SJSA1 (cell line): ENCODE measurements around the gene RAI14. TPM values are rescaled to one million over a fixed set of nuclear protein-coding genes. Genes with fewer than 3 reads are reported as not detected.
A peak's percentile ranks its signal among the peaks of the same experiment; 100 is the strongest.

Experiments
- DNase-seq, 2 experiments: peaks; one replicate each; pipeline ENCODE4 v3.0.0-alpha.2; 2015 to 2020; ENCODE audit warnings: low spot score in 2 of 2, low read depth in 1 of 2
- H3K27ac ChIP-seq: fragments of 250-450 bp; sonication (Bioruptor Pico); 2 replicates; pipeline ENCODE4 v1.5.1; 2020; ENCODE audit warnings: mild to moderate bottlenecking, moderate library complexity
- H3K27me3 ChIP-seq: fragments of 250-450 bp; sonication (Bioruptor Pico); replicated peaks from 2 replicates; pipeline ENCODE4 v1.5.1; 2020; ENCODE audit warnings: mild to moderate bottlenecking, moderate library complexity
- H3K36me3 ChIP-seq: fragments of 250-450 bp; sonication (Bioruptor Pico); 2 replicates; pipeline ENCODE4 v1.5.1; 2020; ENCODE audit warnings: mild to moderate bottlenecking
- H3K4me1 ChIP-seq: fragments of 250-450 bp; sonication (Bioruptor Pico); replicated peaks from 2 replicates; pipeline ENCODE4 v1.6.1; 2021; ENCODE audit warnings: mild to moderate bottlenecking
- H3K4me3 ChIP-seq: fragments of 250-450 bp; sonication (Bioruptor Pico); 2 replicates; pipeline ENCODE4 v1.5.1; 2020; ENCODE audit warnings: mild to moderate bottlenecking
- H3K9me3 ChIP-seq: fragments of 250-450 bp; sonication (Bioruptor Pico); replicated peaks from 2 replicates; pipeline ENCODE4 v1.5.1; 2020; ENCODE audit warnings: mild to moderate bottlenecking
- total RNA-seq: library from RNA; depleted of rRNA; stranded (reverse); fragments of >200 nt; shearing (Covaris generic); gene quantifications from 2 replicates; pipeline ENCODE4 v1.2.3, GENCODE V29; 2014

The RAI14 gene
- total RNA-seq, 1 experiment from 2014 or later = 30.6 TPM

DNA sequence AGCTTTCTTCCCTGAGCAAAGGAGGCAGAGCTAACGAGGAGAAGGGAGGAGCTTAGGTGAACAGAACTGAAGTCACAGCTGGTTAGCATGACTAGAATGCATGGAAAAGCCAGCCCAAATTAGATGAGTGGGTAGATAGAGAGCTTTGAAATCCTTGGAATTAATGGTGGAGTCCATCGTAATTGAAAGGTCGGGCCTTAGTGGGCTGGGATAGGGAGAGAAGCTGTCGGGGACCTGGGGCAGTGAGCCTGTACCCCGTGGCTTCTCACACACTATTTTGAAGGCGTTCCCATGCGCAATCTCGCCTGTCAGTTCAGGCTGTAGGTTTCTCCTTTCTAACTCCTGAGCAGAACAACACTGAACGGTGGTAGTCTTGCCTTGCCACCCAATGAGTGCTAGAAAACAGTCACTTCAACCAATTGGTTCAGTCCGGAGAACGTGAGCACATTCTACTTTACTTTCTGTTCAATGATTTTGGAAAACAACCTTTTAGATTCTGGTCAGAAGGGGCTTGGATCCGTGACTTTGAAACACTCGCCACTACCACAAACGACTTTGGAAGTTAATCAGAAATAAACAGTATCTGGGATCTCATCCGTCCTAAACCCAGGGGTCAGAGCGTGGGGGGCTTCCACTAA is 655 bp upstream of the RAI14 start:
- 0 out of 2 replicates have a peak, but pooled peaks cover 7% of the 10 kb centered on the region for H3K4me1 ChIP-seq
- peak overlapping the region; percentile 63 for H3K27ac ChIP-seq
- H3K36me3 ChIP-seq = no peaks in the 10 kb centered on the region; the same call in 1 of the 2 replicates
- no peaks in the 10 kb centered on the region for H3K9me3 ChIP-seq
- peak in 1 of 2 experiments; percentile 40 for DNase-seq
- peak overlapping the region; percentile 85 for H3K4me3 ChIP-seq
- H3K27me3 ChIP-seq = no peaks in the 10 kb centered on the region

DNA sequence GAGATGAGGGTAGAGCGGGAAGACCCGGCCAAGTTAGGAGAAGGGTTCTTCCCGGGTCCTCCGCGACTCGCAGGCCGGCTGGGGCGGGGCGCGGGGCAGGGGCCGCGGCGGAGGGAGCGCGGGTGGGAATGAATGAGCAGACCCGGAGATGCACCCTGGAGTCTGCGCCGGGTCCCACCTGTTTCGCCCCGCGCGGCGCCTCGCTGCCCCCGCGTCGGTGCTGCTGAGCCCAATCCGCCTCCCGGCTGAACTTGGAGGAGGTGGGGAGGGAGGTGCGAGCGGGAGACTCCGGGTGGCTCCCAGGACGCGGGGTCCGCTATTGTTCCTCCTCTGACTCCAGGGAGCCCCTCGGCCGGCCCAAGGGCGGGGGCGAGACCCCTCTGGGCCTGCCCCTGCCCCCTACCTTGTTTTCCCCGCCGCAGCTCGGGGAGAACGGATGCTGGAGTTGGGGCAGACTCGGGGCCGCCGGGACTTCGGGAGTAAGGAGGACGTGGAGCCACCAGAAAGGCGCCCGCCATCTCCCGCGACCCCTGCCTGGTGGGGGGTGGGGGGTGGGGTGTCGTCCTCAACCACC is 659 bp downstream of the RAI14 start:
- H3K27ac ChIP-seq = peak overlapping the region; percentile 63
- DNase-seq = peak in 1 of 2 experiments; percentile 9
- no peaks in the 10 kb centered on the region for H3K27me3 ChIP-seq
- H3K36me3 ChIP-seq = no peaks in the 10 kb centered on the region; the same call in 1 of the 2 replicates
- H3K4me1 ChIP-seq = 0 out of 2 replicates have a peak, but pooled peaks cover 7% of the 10 kb centered on the region
- peak overlapping the region; percentile 85 for H3K4me3 ChIP-seq
- H3K9me3 ChIP-seq = no peaks in the 10 kb centered on the region

DNA sequence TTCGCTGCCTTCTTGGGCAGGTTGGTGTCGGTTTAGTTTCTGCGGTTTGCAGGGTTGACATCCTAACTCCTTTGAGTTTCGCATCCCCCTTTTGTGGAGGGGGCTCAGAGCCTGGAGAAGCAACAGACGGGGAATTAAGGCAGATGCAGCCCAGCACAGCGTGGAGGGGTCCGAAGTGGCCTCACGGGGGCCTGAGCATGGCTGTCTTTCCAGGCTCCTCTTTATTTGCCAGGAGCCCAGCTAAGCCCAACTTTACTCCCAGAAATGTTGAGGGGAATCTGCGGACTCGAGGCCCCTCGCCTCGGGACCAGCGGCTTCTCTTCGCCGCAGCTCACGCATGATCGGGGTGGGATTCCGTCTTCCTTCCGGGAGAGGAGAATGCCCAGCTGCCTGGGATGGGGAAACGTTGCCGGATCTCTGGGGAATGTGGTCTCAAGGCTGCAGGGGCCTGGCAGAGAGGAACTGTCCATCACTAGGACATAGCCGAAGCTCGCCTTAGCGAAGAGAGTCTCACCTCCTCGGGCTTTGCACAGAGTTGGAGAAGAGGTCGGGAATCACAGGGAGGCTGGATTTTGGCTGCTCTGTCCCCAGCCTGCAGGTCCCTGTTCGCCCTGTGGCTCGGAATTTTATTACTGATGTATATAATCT is 1.3 kb downstream of the RAI14 start:
- Histone ChIP-seq H3K4me1 (0 out of 2 replicates have a peak, but pooled peaks cover 7% of the 10 kb centered on the region), H3K36me3 (no peaks in the 10 kb centered on the region; the same call in 1 of the 2 replicates), H3K4me3 (peak overlapping the region; percentile 85), H3K9me3 (no peaks in the 10 kb centered on the region), H3K27me3 (no peaks in the 10 kb centered on the region), H3K27ac (peak overlapping the region; percentile 63; the same call in 1 of the 2 replicates)
- peak; percentile 18 to 38 for DNase-seq

DNA sequence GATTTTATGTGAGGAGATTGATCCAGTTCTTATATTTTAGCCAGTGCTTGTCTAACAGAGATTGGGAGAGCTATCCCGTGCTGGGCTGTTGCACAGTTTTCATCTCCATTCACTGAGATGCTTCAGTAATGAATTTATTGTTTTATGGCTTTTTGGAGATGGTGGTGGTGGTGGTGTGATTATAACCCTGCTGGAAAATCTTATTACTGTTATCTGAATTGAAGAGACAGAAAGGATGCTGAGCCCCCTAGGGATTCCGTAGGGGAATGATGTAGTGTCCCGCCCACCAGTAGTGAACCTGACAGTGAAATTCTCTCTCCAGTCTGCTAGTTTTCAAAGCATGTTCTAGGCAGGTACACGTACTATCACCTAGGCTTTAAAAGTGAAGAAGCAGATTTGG is 1.9 kb downstream of the RAI14 start:
- Histone ChIP-seq H3K27me3 (no peaks in the 10 kb centered on the region), H3K36me3 (no peaks in the 10 kb centered on the region; the same call in 1 of the 2 replicates), H3K4me1 (0 out of 2 replicates have a peak, but pooled peaks cover 7% of the 10 kb centered on the region), H3K27ac (no peak overlapping the region), H3K4me3 (peak overlapping the region; percentile 85), H3K9me3 (no peaks in the 10 kb centered on the region)
- DNase-seq = peak in 1 of 2 experiments; percentile 13

DNA sequence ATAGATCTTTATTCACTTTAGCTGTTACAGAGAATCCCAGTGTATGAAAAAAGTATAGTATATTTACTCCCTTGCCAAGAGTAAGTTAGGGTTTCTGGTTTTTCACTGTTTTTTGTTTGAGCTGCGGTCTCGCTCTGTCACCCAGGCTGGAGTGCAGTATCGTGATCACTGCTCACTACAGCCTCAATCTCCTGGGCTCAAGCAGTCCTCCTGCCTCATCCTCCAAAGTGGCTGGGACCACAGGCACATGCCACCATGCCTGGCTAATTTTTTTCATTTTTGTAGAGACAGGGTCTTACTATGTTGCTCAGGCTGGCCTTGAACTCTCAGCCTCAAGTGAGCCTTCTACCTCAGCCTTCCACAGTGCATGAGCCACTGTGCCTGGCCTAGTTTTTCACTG is 3.0 kb downstream of the RAI14 start:
- no peak for DNase-seq
- Histone ChIP-seq H3K4me3 (no peak overlapping the region), H3K27ac (no peak overlapping the region), H3K9me3 (no peaks in the 10 kb centered on the region), H3K4me1 (0 out of 2 replicates have a peak, but pooled peaks cover 7% of the 10 kb centered on the region), H3K36me3 (no peaks in the 10 kb centered on the region; the same call in 1 of the 2 replicates), H3K27me3 (no peaks in the 10 kb centered on the region)

DNA sequence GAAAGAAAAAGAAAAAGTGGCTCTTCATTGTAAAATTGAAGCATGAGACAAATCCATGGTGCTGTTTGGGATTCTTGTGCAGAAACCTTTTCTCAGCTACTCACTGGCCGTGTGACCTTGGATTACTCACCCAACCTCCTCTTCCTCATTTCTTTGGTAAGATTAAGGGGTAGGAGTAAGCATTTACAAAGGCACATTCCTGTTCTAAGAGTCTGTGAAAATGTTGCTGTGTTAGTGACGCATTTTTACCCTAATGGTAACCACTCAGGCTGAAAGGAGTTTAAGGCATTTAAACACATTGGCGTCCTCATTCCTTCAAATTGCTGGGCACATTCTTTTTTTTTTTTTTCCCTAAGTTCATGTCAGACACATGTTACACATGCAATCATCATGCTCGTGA is 4.3 kb downstream of the RAI14 start:
- DNase-seq = no peak
- no peaks in the 10 kb centered on the region; the same call in 1 of the 2 replicates for H3K36me3 ChIP-seq
- H3K4me3 ChIP-seq = no peak overlapping the region
- 0 out of 2 replicates have a peak, but pooled peaks cover 3% of the 10 kb centered on the region for H3K4me1 ChIP-seq
- H3K27ac ChIP-seq = no peak overlapping the region
- no peaks in the 10 kb centered on the region for H3K9me3 ChIP-seq
- H3K27me3 ChIP-seq = no peaks in the 10 kb centered on the region

DNA sequence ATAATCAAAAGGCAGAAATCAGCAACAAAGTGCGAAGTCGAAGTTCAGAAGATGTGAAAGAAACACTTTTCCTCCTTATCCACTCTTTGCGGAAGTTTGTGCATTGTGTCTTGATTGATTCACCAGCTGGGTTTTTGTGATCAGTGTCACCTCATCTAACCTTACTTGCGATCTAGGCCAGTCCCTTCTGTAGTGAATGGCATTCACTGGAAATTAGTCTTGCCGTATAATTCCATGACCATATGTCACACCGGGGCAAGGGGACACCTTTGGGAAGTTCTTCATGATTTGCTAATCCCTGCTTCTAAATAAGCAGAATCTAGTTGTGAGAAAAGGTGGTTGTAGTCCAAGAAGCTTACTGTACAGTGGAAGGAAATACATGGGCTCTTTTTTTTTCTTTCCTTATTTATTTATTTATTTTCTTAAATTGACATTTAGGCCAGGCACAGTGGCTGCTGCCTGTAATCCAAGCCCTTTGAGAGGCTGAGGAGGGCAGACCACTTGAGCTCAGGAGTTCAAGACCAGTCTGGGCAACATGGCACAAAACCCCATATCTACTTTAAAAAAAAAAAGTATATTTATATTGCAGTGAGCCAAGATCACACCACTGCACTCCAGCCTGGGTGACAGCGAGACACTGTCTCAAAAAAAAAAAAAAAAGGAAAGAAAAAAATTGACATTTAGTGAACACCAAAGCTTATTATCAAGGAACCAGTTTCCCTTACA is 7.8 kb downstream of the RAI14 start:
- no peak for DNase-seq
- H3K27ac ChIP-seq = no peak overlapping the region
- H3K27me3 ChIP-seq = no peaks in the 10 kb centered on the region
- H3K9me3 ChIP-seq = no peaks in the 10 kb centered on the region
- H3K4me1 ChIP-seq = no peaks in the 10 kb centered on the region
- H3K4me3 ChIP-seq = no peak overlapping the region
- H3K36me3 ChIP-seq = no peaks in the 10 kb centered on the region

DNA sequence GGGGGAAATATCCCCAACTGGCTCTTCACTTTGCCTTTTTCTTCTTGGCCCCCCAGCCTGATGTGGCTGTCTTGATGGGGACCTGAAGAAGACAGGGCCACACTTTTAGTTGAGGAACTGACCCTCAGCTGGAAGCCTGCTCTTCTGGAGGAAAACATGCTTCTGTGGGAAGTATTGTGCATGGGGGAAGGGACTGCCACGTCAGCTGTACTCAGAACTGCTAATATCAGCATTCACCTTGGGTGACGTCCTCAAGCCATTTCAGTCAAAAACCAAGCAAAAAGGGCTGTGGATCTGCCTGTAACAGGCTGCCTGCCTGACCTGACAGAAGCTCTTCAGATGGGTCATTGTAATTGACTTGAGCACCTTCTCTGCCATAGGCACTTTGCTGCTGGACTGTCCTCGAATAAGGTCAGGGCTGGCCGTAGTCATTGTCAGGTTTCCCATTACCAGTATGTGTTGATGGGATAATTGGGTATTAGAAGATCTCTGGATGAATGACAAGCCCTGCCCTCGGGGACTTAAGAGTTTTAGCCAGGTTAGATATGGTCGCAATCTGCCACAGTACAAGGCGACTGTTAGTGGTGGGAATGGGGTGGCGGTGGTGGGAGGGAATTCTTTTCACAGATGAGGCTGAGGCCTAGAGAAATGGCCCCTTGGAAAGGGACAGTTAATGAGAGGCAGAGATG is 10.4 kb downstream of the RAI14 start:
- H3K27ac ChIP-seq = no peak overlapping the region
- no peaks in the 10 kb centered on the region for H3K36me3 ChIP-seq
- no peaks in the 10 kb centered on the region for H3K9me3 ChIP-seq

DNA sequence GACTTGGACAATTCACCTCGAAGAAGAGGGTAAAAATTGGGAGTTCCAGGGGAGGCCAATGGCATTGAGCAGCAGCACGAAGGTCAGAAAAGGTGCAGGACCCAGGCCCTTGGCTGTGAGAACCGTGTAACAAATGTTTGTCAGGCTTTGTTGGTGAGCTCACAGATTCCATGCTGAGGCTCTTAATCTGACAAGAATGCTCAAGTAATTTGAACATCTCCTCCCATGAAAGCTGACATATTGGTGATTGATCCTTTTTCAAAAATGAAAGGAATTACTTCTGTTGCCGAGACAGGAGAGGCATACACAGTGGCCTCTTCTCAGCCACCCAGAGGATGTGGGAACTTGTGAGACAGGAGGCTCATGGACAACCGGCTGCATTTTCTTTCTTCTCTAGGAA is 11.6 kb downstream of the RAI14 start:
- Histone ChIP-seq H3K36me3 (no peaks in the 10 kb centered on the region), H3K9me3 (no peaks in the 10 kb centered on the region), H3K4me1 (no peaks in the 10 kb centered on the region), H3K27ac (no peak overlapping the region), H3K4me3 (no peak overlapping the region), H3K27me3 (no peaks in the 10 kb centered on the region)
- no peak for DNase-seq

More for the DNA sequence above, 10.4 kb downstream of the RAI14 start:
- Histone ChIP-seq H3K27me3 (no peaks in the 10 kb centered on the region), H3K4me1 (no peaks in the 10 kb centered on the region), H3K4me3 (no peak overlapping the region)
- no peak for DNase-seq

DNA sequence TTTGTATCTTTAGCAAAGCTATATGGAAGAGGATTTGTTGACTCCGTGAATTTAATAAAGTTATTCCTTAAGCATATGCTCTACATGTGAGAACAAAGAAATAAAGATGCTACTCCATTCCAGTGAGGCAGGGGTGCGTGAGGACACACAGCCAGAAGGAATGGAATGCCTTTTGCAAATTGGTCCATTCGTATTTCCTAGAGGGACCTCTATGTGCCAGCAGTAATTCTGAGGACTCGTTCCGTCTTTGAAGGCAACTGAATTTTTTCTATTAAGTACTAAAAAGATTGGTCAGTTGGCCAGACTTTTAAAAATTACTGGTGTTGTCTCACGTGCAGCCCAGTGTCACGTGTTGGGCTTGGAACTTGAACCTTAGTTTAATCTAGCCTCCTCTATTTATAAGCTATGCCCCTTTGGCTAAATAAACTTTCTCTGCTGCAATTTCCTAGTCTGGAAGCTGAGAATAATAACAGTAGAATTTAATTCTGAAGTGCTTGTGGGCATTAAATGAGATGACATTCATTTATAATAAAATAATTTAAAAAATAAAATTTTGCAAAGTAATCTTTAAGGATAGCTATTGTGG is 13.9 kb downstream of the RAI14 start:
- no peaks in the 10 kb centered on the region for H3K9me3 ChIP-seq
- no peaks in the 10 kb centered on the region for H3K36me3 ChIP-seq
- H3K4me3 ChIP-seq = no peak overlapping the region
- DNase-seq = no peak
- no peak overlapping the region for H3K27ac ChIP-seq
- peaks cover 17% of the 10 kb centered on the region for H3K4me1 ChIP-seq
- no peaks in the 10 kb centered on the region for H3K27me3 ChIP-seq

DNA sequence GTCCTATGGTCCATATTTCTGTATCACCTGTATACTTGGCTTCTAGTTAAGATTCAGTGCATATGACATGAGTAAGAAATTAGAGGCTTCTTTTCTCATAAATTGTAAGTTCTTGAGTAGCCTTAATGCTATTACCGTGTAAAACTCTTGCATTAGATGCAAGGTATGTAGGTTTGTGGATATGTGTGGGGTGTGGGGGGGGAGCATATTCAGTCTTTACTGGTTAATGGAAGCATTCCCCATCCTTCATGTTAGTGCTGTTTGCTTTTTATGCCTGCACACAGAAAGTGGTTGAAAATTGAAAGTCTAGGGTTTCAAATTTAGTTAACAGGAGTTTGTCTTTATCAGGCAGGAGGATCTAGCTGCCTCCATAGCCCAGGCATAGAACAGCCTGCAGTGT is 16.1 kb downstream of the RAI14 start:
- Histone ChIP-seq H3K9me3 (no peaks in the 10 kb centered on the region), H3K4me1 (peaks cover 31% of the 10 kb centered on the region), H3K27me3 (no peaks in the 10 kb centered on the region), H3K4me3 (no peak overlapping the region), H3K27ac (no peak overlapping the region), H3K36me3 (no peaks in the 10 kb centered on the region)
- no peak for DNase-seq

DNA sequence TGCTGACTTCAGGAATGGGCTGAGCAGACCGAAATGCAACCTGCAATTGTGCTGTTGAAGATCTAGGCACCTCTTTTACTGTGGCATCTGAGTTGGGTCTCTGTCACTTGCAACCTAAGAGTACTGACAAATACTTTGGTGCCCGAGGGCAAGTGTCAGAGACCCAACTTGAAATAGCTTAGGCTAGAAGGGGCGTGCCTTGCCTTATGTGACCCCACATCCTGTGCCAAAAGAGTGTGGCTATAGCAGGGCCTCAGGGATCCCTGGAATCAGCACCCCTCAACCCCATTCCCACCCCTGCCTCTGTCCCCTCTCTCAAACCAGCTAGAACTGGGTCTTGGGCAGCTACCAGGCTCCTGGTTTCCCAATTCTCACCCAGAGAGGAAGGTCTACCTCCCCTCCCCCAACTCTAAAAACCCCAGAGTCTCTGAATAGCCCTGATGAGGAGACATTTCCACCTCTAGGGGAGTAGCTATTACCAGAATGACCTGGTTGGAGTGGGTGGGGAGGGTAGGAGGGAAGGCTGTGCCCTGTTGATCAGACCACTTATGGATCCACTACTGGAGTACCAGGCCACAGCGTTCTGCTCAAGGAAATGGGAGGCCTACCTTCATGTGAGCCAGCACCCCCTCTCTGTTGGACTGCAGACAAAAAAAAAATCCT is 17.5 kb downstream of the RAI14 start:
- no peaks in the 10 kb centered on the region for H3K9me3 ChIP-seq
- peak overlapping the region; percentile 89 for H3K27ac ChIP-seq
- H3K36me3 ChIP-seq = no peaks in the 10 kb centered on the region
- H3K27me3 ChIP-seq = no peaks in the 10 kb centered on the region
- H3K4me1 ChIP-seq = peaks cover 31% of the 10 kb centered on the region
- H3K4me3 ChIP-seq = no peak overlapping the region
- DNase-seq = no peak
